Measurements from ENCODE around the gene BAZ2B.

The BAZ2B gene

DNA sequence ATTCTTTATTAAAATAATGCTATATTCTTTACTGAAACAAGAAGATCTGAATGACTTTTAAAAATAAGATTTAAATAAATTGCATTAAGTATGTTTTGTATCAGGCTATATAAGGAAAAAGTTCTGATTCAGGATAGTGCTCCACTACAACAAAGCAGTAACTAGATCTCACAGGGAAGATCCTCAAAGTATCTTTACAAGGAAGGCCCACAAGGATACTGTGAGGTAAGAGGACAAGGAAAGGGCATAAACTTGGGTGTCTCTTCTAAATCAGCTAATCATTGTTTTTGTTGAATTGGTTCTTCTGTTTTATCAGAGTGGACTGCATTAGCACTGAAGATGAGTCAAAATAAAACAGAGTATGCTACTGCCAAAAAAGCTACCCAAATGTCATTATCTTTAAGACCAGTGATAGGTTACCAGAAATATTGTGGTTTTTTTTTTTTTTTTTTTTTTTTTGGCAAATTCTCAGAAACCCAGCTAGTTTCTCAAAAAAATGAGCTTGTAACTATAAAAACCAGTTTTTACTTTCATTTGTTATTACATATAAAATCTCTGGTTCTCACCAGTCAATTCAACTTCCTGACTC, 160.9 kb downstream of the BAZ2B start:
- no peak for TF ChIP-seq ZFX (IDR thresholded peaks at IDR 0.05)
- TF ChIP-seq, protein P1, sequence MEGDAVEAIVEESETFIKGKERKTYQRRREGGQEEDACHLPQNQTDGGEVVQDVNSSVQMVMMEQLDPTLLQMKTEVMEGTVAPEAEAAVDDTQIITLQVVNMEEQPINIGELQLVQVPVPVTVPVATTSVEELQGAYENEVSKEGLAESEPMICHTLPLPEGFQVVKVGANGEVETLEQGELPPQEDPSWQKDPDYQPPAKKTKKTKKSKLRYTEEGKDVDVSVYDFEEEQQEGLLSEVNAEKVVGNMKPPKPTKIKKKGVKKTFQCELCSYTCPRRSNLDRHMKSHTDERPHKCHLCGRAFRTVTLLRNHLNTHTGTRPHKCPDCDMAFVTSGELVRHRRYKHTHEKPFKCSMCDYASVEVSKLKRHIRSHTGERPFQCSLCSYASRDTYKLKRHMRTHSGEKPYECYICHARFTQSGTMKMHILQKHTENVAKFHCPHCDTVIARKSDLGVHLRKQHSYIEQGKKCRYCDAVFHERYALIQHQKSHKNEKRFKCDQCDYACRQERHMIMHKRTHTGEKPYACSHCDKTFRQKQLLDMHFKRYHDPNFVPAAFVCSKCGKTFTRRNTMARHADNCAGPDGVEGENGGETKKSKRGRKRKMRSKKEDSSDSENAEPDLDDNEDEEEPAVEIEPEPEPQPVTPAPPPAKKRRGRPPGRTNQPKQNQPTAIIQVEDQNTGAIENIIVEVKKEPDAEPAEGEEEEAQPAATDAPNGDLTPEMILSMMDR (conservative IDR thresholded peaks at IDR 0.05): no peak
- no peak overlapping the region for H3K27ac ChIP-seq

DNA sequence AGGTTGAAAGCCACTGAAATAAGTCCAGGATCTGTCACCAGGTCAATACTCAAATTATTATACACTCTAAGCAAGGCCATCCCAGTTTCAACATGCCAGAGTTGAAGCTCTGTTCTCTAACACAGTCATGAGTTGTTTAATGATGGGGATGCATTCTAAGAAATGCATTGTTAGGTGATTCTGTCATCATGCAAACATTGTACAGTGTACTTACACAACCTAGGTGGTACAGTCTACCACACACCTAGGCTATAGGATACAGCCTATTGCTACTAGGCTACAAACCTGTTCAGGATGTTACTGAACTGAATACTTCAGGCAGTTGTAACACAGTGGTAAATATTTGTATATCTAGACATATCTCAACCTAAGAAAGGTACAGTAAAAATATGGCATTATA, 162.2 kb downstream of the BAZ2B start:
- TF ChIP-seq, protein P1 (conservative IDR thresholded peaks at IDR 0.05): no peak
- no peak for TF ChIP-seq ZFX (IDR thresholded peaks at IDR 0.05)

DNA sequence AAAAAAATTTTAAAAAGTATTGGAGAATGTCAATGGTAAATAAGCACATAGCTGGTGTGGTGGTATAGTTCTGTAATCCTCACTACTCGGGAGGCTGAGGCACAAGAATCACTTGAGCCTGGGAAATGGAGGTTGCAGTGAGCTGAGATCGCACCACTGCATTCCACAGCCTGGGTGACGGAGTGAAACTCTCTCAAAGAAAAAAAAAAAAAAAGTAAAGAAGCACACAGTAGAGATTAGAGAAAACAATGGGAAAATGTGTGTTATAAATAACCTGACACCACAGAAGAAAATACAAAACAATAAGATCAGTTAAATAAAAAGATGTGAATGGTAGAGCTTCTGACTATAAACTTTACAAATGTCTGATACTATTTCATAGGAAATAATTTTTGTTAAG, 166.2 kb downstream of the BAZ2B start:
- no peak for TF ChIP-seq ZFX (IDR thresholded peaks at IDR 0.05)
- TF ChIP-seq, protein P1 (conservative IDR thresholded peaks at IDR 0.05): no peak

More for the DNA sequence above, 162.2 kb downstream of the BAZ2B start:
- no peak overlapping the region for H3K27ac ChIP-seq

DNA sequence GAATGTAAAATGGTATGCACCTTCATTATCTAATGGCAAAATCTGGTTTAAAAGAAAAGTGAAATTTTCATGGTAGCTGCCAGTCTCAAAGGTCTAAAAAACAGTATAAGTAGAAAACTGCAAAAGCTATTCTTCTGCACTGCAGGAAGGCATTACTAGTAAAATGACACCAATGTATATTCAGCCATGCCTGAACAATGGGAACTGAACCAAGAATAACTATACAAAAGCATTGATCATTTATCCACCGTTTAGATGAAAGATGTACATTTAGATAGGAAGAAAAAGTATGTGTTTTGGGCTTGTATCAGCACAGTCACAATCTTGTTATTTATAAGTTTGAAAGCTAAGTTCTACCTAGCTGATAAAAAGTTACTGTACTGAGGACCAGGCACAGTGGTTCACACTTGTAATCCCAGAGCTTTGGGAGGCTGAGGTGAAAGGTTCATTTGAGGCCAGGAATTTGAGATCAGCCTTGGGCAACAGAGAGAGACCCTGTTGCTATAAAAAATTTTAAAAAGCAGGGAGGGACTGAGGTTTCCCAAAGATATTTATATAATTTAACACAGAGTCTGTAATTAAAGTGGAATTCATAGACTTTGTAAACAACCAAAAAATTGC, 166.7 kb downstream of the BAZ2B start:
- TF ChIP-seq ZFX (IDR thresholded peaks at IDR 0.05): no peak
- TF ChIP-seq, protein P1 (conservative IDR thresholded peaks at IDR 0.05): no peak

More for the DNA sequence above, 166.2 kb downstream of the BAZ2B start:
- no peak overlapping the region for H3K27ac ChIP-seq

DNA sequence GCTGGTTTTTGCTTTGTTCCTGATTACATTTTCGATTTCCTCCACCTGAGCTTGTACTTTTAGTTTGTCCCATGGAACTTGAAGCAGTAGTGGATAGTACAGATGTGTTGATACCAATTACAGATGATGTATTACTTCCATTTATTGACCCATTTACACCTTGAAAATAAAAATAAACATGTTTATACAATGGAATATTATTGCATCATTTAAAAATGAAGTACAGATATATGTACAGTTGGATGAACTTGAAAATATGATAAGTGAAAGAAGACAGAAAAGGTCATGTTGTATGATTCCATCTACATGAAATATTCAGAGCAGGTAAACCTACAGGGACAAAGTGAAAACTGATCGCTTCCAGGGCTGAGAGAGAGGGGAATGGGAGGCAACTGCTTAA, 169.5 kb downstream of the BAZ2B start:
- no peak for TF ChIP-seq ZFX (IDR thresholded peaks at IDR 0.05)
- TF ChIP-seq, protein P1 (conservative IDR thresholded peaks at IDR 0.05): no peak
- no peak overlapping the region for H3K27ac ChIP-seq

More for the DNA sequence above, 166.7 kb downstream of the BAZ2B start:
- H3K27ac ChIP-seq: no peak overlapping the region

DNA sequence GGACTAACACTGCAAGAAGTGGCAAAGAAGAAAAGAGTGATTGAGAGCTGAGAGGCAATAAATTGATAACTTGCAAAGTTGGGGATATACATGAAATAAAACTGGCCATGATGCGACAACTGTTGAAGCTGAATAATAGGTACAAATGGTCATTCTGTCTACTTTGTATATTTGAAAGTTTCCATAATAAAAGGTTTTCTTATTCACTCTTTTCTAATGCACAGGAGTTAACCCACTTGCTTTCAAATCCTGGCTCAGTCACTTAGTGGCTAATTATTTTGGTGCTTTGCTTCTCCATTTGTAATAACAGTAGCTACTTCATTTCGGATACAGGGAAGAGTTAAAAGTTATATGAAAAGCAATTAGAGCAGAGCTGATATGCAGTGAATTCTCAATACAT, 170.1 kb downstream of the BAZ2B start:
- TF ChIP-seq, protein P1 (conservative IDR thresholded peaks at IDR 0.05): no peak
- TF ChIP-seq ZFX (IDR thresholded peaks at IDR 0.05): no peak
- H3K27ac ChIP-seq: no peak overlapping the region

DNA sequence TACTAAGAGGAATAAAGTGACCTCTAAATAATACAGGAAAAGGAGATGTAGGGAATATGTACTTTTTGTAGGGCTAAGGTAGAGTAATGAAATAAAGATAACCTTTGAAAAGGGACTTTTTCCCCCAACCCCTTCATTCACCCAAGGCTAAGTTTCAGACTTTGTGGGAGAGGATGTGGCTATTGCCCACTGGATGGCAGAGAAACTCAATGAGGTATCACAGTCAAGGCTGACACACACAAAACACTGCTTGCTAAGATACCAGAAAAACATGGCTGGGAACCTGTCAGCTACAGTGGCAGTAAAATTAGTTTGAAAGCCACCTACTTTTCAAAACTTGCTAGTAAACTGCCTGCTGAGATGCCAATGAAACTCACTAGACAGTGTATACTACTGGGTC, 171.0 kb downstream of the BAZ2B start:
- no peak overlapping the region for H3K27ac ChIP-seq
- no peak for TF ChIP-seq ZFX (IDR thresholded peaks at IDR 0.05)
- TF ChIP-seq, protein P1 (conservative IDR thresholded peaks at IDR 0.05): no peak

All from C4-2B (cell line).